OCI-LY1 (cell line): Measurements from ENCODE around the gene PHF19.

ENCODE experiments used
- H2AFZ ChIP-seq: fragments of 200-600 bp; sonication (generic), shearing (Covaris generic); 2 replicates; pipeline ENCODE4 v1.6.0; 2014; ENCODE audit warnings: antibody characterized with exemption, mild to moderate bottlenecking, low read length
- H3F3A ChIP-seq: fragments of 200-600 bp; sonication (generic), shearing (Covaris generic); 2 replicates; pipeline ENCODE4 v1.6.0; 2014; ENCODE audit warnings: mild to moderate bottlenecking, antibody characterized with exemption, low read length, moderate library complexity; ENCODE audit not compliant: insufficient read depth
- H3K27ac ChIP-seq: fragments of 200-600 bp; sonication (generic); 2 replicates; pipeline ENCODE4 v1.5.1; 2014; ENCODE audit warnings: low read length, mixed run types, mild to moderate bottlenecking, low read depth; ENCODE audit not compliant: poor library complexity, severe bottlenecking
- H3K27me3 ChIP-seq: fragments of 200-600 bp; sonication (generic); 2 replicates; pipeline ENCODE4 v1.6.0; 2014; ENCODE audit warnings: antibody characterized with exemption, mild to moderate bottlenecking, low read length, moderate library complexity; ENCODE audit not compliant: insufficient read depth
- H3K36me3 ChIP-seq: fragments of 200-600 bp; sonication (generic); 2 replicates; pipeline ENCODE4 v1.6.1; 2014; ENCODE audit warnings: mild to moderate bottlenecking, antibody characterized with exemption, low read length, moderate library complexity, mixed read lengths; ENCODE audit not compliant: insufficient read depth
- H3K4me1 ChIP-seq: fragments of 200-600 bp; sonication (generic); 2 replicates; pipeline ENCODE4 v1.5.1; 2014; ENCODE audit warnings: mild to moderate bottlenecking, low read length, moderate library complexity; ENCODE audit not compliant: insufficient read depth, severe bottlenecking
- H3K4me2 ChIP-seq: fragments of 200-600 bp; sonication (generic), shearing (Covaris generic); 2 replicates; pipeline ENCODE4 v1.6.1; 2014; ENCODE audit warnings: low read length
- H3K4me3 ChIP-seq: fragments of 200-600 bp; sonication (generic); 2 replicates; pipeline ENCODE4 v1.5.1; 2014; ENCODE audit warnings: low read length, low read depth, mild to moderate bottlenecking, mixed read lengths; ENCODE audit not compliant: poor library complexity, severe bottlenecking
- H3K79me2 ChIP-seq: fragments of 200-600 bp; shearing (Covaris generic); 2 replicates; pipeline ENCODE4 v1.6.1; 2016; ENCODE audit warnings: mixed run types, low read length, mixed read lengths; ENCODE audit not compliant: insufficient read depth
- H3K9ac ChIP-seq: fragments of 200-600 bp; sonication (generic), shearing (Covaris generic); 2 replicates; pipeline ENCODE4 v1.6.1; 2014; ENCODE audit warnings: mild to moderate bottlenecking, low read length, mixed read lengths
- H3K9me2 ChIP-seq: fragments of 200-600 bp; sonication (generic), shearing (Covaris generic); 2 replicates; pipeline ENCODE4 v1.6.1; 2014; ENCODE audit warnings: low read depth, mild to moderate bottlenecking, low read length, mixed read lengths
- H3K9me3 ChIP-seq: fragments of 200-600 bp; shearing (Covaris generic); 2 replicates; pipeline ENCODE4 v1.6.1; 2014; ENCODE audit warnings: low read length, mixed read lengths
- H4K20me1 ChIP-seq: fragments of 200-600 bp; sonication (generic), shearing (Covaris generic); 2 replicates; pipeline ENCODE4 v1.6.0; 2016; ENCODE audit warnings: mild to moderate bottlenecking, low read length; ENCODE audit not compliant: insufficient read depth
- CTCF ChIP-seq: fragments of 200-600 bp; sonication (generic), shearing (Covaris generic); IDR thresholded peaks from 2 replicates; pipeline ENCODE4 v1.5.1; 2017; ENCODE audit warnings: mild to moderate bottlenecking, antibody characterized with exemption, low read length, moderate library complexity, mixed read lengths
- EZH2 ChIP-seq: fragments of 200-600 bp; sonication (generic), shearing (Covaris generic); IDR thresholded peaks from 2 replicates; pipeline ENCODE4 v1.8.0; 2017; ENCODE audit warnings: borderline replicate concordance, mixed run types, mild to moderate bottlenecking, antibody characterized with exemption, low read length, moderate library complexity, mixed read lengths

The PHF19 gene

GRCh38 chr9:120905315-120906164, 28.6 kb upstream of the PHF19 start:
- peak overlapping the region; percentile 97 for H3K27ac ChIP-seq
- peaks cover 10% of the 10 kb centered on the region for H3F3A ChIP-seq
- no peaks in the 10 kb centered on the region for H3K36me3 ChIP-seq
- H3K4me3 ChIP-seq = no peak overlapping the region
- H3K9me3 ChIP-seq = no peaks in the 10 kb centered on the region
- H3K79me2 ChIP-seq = no peaks in the 10 kb centered on the region
- H3K9ac ChIP-seq = peak overlapping the region; percentile 27; the same call in 1 of the 2 replicates
- TF ChIP-seq EZH2 = no peak
- no peak for TF ChIP-seq CTCF
- H4K20me1 ChIP-seq = no peaks in the 10 kb centered on the region
- H3K27me3 ChIP-seq = no peaks in the 10 kb centered on the region
- H3K4me1 ChIP-seq = peaks cover 58% of the 10 kb centered on the region
- H3K4me2 ChIP-seq = peak overlapping the region; percentile 49
- no peaks in the 10 kb centered on the region for H3K9me2 ChIP-seq
- no peak overlapping the region for H2AFZ ChIP-seq

DNA sequence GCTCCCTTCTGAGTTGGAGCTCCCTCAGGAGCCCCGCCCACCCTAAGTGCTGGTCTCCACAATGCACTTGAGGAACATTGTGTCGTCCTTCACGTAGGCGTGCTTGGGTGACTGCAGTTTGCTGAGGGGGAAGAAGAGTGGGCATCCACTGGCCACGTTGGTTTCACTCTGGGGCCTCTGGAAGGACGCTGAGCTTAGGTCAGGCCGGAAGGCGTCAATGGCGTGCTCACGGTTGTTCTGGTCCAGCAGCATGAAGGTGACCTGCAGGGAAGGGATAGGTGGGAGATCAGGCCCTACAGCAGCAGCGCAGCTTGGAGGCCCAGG, 28.0 kb upstream of the PHF19 start:
- peak overlapping the region; percentile 97 for H3K27ac ChIP-seq
- TF ChIP-seq CTCF = no peak
- no peak for TF ChIP-seq EZH2
- H3F3A ChIP-seq = peaks cover 10% of the 10 kb centered on the region
- H3K79me2 ChIP-seq = no peaks in the 10 kb centered on the region
- H3K4me2 ChIP-seq = peak overlapping the region; percentile 49
- H4K20me1 ChIP-seq = no peaks in the 10 kb centered on the region
- H3K27me3 ChIP-seq = no peaks in the 10 kb centered on the region
- H3K4me1 ChIP-seq = peaks cover 58% of the 10 kb centered on the region
- H3K36me3 ChIP-seq = no peaks in the 10 kb centered on the region
- H3K9ac ChIP-seq = peak overlapping the region; percentile 27
- H2AFZ ChIP-seq = no peak overlapping the region
- no peaks in the 10 kb centered on the region for H3K9me3 ChIP-seq
- no peaks in the 10 kb centered on the region for H3K9me2 ChIP-seq
- H3K4me3 ChIP-seq = no peak overlapping the region

DNA sequence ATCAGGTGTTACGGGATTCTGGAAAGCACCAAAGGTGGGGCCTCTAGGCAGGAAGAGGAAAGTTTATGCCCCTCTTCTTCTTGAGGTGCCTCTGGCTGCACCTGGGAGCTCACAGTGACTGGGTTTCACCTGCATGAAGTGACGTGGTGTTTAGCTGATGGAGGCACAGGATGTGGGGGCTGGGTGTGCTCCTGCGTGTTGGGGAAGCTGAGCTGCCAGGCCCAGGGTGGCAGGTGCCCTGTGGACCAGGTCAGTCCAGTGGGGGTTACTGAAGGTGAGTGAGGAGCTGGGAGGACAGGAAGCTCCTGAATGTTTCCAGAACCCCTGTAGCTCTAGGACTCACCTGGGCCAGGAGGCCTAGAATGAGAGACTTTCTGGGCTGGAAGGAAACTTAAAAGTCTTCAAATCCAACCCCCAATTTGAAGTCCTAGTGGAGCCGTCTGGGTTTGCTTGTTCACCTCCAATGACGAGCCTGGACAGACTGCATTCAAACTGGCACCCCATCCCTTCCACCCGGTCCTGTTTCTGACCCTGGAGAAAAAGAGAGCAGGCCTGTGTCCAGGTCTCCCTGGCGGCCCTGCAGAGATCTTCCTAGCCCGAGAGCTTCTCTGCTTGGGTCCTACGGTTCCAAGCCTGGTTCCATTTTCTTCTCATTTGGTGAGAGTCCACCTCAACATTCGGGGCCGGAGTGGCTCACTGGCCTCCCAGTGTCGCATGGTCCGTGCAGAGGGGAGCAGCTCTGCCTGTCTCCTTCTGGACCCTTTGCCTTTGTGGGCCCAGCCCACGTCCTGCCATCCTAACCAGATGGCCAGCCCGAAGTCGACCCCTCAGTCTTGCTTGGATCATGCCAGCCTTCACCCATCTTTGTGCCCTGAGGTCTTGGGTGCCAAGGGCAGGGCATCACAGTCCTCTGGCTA, 27.3 kb upstream of the PHF19 start:
- peaks cover 10% of the 10 kb centered on the region for H3F3A ChIP-seq
- H3K4me3 ChIP-seq = no peak overlapping the region
- H3K79me2 ChIP-seq = no peaks in the 10 kb centered on the region
- no peaks in the 10 kb centered on the region for H4K20me1 ChIP-seq
- H3K4me2 ChIP-seq = peak overlapping the region; percentile 49
- H3K9me3 ChIP-seq = no peaks in the 10 kb centered on the region
- no peaks in the 10 kb centered on the region for H3K36me3 ChIP-seq
- peaks cover 61% of the 10 kb centered on the region for H3K4me1 ChIP-seq
- H2AFZ ChIP-seq = no peak overlapping the region
- no peaks in the 10 kb centered on the region for H3K27me3 ChIP-seq
- peak overlapping the region; percentile 97 for H3K27ac ChIP-seq
- TF ChIP-seq EZH2 (no peak), CTCF (no peak)
- H3K9ac ChIP-seq = peak overlapping the region; percentile 63
- H3K9me2 ChIP-seq = no peaks in the 10 kb centered on the region
